SJSA1 (cell line): Measurements from ENCODE around the gene LRP8. TPM values are rescaled to one million over a fixed set of nuclear protein-coding genes. Genes with fewer than 3 reads are reported as not detected.

Experiments used
- DNase-seq, 2 experiments: peaks; one replicate each; pipeline ENCODE4 v3.0.0-alpha.2; 2015 to 2020; ENCODE audit warnings: low spot score in 2 of 2, low read depth in 1 of 2
- H3K27ac ChIP-seq: fragments of 250-450 bp; sonication (Bioruptor Pico); 2 replicates; pipeline ENCODE4 v1.5.1; 2020; ENCODE audit warnings: mild to moderate bottlenecking, moderate library complexity
- H3K27me3 ChIP-seq: fragments of 250-450 bp; sonication (Bioruptor Pico); replicated peaks from 2 replicates; pipeline ENCODE4 v1.5.1; 2020; ENCODE audit warnings: mild to moderate bottlenecking, moderate library complexity
- H3K36me3 ChIP-seq: fragments of 250-450 bp; sonication (Bioruptor Pico); 2 replicates; pipeline ENCODE4 v1.5.1; 2020; ENCODE audit warnings: mild to moderate bottlenecking
- H3K4me1 ChIP-seq: fragments of 250-450 bp; sonication (Bioruptor Pico); replicated peaks from 2 replicates; pipeline ENCODE4 v1.6.1; 2021; ENCODE audit warnings: mild to moderate bottlenecking
- H3K4me3 ChIP-seq: fragments of 250-450 bp; sonication (Bioruptor Pico); 2 replicates; pipeline ENCODE4 v1.5.1; 2020; ENCODE audit warnings: mild to moderate bottlenecking
- H3K9me3 ChIP-seq: fragments of 250-450 bp; sonication (Bioruptor Pico); replicated peaks from 2 replicates; pipeline ENCODE4 v1.5.1; 2020; ENCODE audit warnings: mild to moderate bottlenecking
- total RNA-seq: library from RNA; depleted of rRNA; stranded (reverse); fragments of >200 nt; shearing (Covaris generic); gene quantifications from 2 replicates; pipeline ENCODE4 v1.2.3, GENCODE V29; 2014

LRP8 gene
- total RNA-seq, 1 experiment from 2014 or later = 15.6 TPM

DNA sequence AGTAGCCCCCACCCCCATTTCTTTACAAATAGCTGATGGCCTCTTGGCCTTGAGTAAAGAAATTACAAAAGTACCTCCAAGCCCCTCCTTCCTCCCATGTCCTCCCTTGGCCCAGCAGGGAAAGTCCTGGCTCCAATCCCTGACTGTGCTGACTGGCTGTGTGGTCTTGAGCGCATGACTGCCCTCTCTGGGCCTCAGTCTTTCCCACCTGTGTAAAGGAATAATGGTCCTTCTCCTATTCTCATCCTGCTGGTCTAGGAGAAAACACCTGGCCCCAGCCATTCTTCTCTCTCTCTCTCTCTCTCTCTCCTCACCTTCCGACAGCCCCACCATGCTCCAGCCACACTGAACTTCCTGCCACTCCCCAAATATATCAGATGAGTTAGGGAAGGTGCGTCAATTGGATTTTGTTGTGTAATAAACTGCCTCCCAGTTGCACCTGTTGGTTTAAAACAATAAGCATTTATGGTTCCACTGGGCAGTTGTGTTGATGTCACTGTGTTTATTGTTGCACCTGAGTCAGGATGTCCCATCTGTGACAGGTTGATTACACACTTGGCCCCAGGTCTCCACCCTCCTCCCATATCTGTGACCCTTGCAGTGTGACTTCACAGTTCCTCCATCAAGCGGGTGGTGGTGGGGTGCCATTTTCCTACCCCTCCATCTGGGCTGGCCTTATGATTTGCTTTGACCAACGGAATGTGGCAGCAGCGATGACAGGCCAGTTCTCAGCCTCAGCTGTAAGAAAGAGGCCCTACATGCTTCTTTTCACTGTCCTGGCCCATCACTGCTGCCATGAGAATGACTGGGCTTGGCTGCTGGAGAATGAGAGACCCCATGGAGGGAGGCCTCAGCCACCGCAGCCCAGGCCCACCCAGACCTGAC lies 22.3 kb upstream of the LRP8 start:
- peak in 1 of 2 experiments; percentile 9 for DNase-seq
- no peak overlapping the region for H3K27ac ChIP-seq
- H3K4me3 ChIP-seq = no peak overlapping the region
- H3K27me3 ChIP-seq = no peaks in the 10 kb centered on the region
- H3K9me3 ChIP-seq = no peaks in the 10 kb centered on the region
- H3K4me1 ChIP-seq = no peaks in the 10 kb centered on the region
- H3K36me3 ChIP-seq = no peaks in the 10 kb centered on the region

DNA sequence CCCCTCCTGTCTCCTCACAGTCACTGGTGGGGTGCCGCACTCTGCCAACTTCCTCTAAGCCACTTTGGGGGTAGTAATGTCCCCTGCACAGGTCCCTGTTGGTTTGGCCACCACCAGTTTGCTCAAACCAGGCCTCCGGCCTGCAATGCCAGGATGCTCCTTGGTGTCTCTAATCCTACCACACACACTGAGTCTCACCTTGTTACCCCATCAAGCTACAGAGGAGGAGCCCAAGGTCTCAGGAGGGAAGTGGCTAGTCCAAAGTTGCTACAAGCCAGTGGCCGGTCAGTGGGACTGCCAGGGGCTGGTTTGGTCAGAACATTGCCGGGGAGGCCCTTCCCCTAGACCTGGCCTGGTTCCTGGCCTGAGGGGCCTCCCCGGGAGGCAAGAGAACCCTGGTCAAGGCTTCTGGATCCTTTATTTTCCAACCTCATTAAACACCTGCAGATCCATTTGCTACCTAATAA lies 21.5 kb upstream of the LRP8 start:
- H3K36me3 ChIP-seq = no peaks in the 10 kb centered on the region
- DNase-seq = peak in 1 of 2 experiments; percentile 34
- no peak overlapping the region for H3K27ac ChIP-seq
- H3K9me3 ChIP-seq = no peaks in the 10 kb centered on the region
- H3K4me1 ChIP-seq = no peaks in the 10 kb centered on the region
- H3K27me3 ChIP-seq = no peaks in the 10 kb centered on the region
- H3K4me3 ChIP-seq = no peak overlapping the region

- no peaks in the 10 kb centered on the region for H3K9me3 ChIP-seq
- no peaks in the 10 kb centered on the region for H3K27me3 ChIP-seq
- no peaks in the 10 kb centered on the region; the same call in 1 of the 2 replicates for H3K4me1 ChIP-seq
- H3K4me3 ChIP-seq = no peak overlapping the region
- H3K36me3 ChIP-seq = no peaks in the 10 kb centered on the region
- peak in 1 of 2 experiments; percentile 38 for DNase-seq
- H3K27ac ChIP-seq = no peak overlapping the region
These were observed 20.9 kb upstream of the LRP8 start for GRCh38 chr1:53348486-53349368.

- no peaks in the 10 kb centered on the region for H3K36me3 ChIP-seq
- H3K4me1 ChIP-seq = no peaks in the 10 kb centered on the region; the same call in 1 of the 2 replicates
- H3K4me3 ChIP-seq = no peak overlapping the region
- no peak overlapping the region for H3K27ac ChIP-seq
- no peaks in the 10 kb centered on the region for H3K27me3 ChIP-seq
- no peaks in the 10 kb centered on the region for H3K9me3 ChIP-seq
- peak in 1 of 2 experiments; percentile 18 for DNase-seq
These were observed 18.9 kb upstream of the LRP8 start for GRCh38 chr1:53346814-53347176.

- Histone ChIP-seq H3K4me3 (no peak overlapping the region), H3K36me3 (no peaks in the 10 kb centered on the region), H3K9me3 (no peaks in the 10 kb centered on the region), H3K27me3 (no peaks in the 10 kb centered on the region), H3K27ac (no peak overlapping the region), H3K4me1 (no peaks in the 10 kb centered on the region; the same call in 1 of the 2 replicates)
- DNase-seq = peak in 1 of 2 experiments; percentile 18
These were observed 18.3 kb upstream of the LRP8 start for GRCh38 chr1:53345996-53346813.

DNA sequence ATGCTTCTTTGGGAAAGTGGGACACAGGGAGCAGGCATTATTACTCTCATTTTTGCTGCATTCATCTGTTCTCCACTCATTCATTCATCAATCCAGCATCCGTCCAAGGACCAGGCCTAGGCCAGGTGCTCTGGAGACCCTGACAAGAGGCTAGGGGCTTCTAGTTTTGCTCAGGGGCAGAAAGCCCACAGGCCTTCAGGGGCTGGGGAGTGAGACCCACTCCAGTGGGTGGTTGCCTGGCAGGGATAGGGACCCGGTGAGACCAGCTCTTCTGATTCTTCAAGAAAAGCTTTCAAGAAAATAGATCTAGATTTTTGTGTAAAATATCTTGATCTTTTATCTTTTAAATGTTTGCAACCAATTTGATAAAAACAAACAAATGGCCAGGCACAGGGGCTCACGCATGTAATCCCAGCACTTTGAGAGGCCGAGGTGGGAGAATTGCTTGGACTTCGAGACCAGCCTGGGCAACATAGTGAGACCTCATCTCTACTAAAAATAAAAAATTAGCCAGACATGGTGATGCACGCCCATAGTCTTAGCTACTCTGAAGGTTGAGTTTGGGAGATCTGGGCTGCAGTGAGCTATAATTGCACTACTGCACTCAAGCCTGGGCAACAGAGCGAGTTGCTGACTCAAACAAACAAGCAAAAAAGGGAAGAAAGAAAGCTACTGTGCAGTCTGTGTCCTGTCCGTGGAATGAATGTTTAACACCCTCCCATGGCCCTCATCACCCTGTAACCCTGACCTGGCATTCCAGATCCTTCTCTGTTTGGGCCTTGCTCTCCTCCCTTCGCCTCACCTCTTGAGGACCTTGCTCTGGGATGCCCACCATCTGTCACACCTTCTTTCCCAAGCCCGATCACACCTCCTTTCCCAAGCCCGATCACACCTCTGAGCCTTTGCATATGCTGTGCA lies 17.3 kb upstream of the LRP8 start:
- no peaks in the 10 kb centered on the region for H3K36me3 ChIP-seq

GRCh38 chr1:53343831-53344668 lies 16.2 kb upstream of the LRP8 start:
- Histone ChIP-seq H3K27ac (no peak overlapping the region), H3K36me3 (no peaks in the 10 kb centered on the region), H3K9me3 (no peaks in the 10 kb centered on the region), H3K4me1 (no peaks in the 10 kb centered on the region; the same call in 1 of the 2 replicates), H3K4me3 (no peak overlapping the region), H3K27me3 (no peaks in the 10 kb centered on the region)
- peak in 1 of 2 experiments; percentile 39 for DNase-seq

More for the DNA sequence above, 17.3 kb upstream of the LRP8 start:
- peak in 1 of 2 experiments; percentile 22 for DNase-seq
- Histone ChIP-seq H3K9me3 (no peaks in the 10 kb centered on the region), H3K27ac (no peak overlapping the region), H3K4me1 (no peaks in the 10 kb centered on the region; the same call in 1 of the 2 replicates), H3K27me3 (no peaks in the 10 kb centered on the region), H3K4me3 (no peak overlapping the region)

- H3K9me3 ChIP-seq = no peaks in the 10 kb centered on the region
- no peaks in the 10 kb centered on the region; the same call in 1 of the 2 replicates for H3K4me1 ChIP-seq
- DNase-seq = peak in 1 of 2 experiments; percentile 37
- no peaks in the 10 kb centered on the region for H3K36me3 ChIP-seq
- H3K27me3 ChIP-seq = peaks cover 4% of the 10 kb centered on the region; the same call in 1 of the 2 replicates
- H3K27ac ChIP-seq = no peak overlapping the region
- no peak overlapping the region for H3K4me3 ChIP-seq
These were observed 15.0 kb upstream of the LRP8 start for GRCh38 chr1:53342735-53343470.

DNA sequence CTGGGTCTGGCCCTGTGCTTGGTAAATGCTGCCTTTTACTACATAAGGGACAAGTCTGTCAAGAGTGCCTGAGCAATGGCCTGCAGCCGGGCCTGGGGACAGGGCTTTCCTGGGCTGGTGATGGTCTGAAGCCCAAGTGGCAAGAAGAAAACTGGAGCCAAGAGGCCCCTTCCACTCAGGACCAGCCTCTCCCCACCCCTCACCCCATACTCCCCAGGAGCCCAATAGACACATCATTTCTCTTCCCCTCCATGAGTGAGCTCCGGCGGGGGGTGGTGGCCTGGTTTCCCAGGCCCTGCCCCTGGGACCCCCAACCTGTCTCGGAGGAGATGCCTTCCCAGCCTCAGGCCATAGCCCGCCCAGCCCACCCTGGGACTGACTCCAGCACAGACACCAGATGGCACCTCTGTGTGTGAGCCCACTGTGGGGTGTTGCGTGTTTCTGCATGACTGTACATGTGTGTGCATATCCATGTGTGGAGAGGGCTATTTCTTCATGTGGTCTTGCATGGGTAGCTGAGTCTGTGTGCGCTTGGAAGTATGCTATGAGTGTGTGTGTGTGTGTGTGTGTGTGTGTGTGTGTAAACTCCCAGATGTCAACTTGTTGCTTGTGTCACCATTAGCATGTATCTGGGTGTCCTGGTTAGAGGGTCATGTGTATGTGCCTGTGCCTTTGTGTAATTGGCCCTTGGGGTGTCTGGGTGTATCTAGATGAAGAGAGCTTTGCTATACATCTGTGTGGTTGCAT lies 14.3 kb upstream of the LRP8 start:
- Histone ChIP-seq H3K27ac (no peak overlapping the region), H3K36me3 (no peaks in the 10 kb centered on the region), H3K27me3 (peaks cover 4% of the 10 kb centered on the region; the same call in 1 of the 2 replicates), H3K9me3 (no peaks in the 10 kb centered on the region), H3K4me1 (no peaks in the 10 kb centered on the region; the same call in 1 of the 2 replicates), H3K4me3 (no peak overlapping the region)
- peak in 1 of 2 experiments; percentile 31 for DNase-seq

DNA sequence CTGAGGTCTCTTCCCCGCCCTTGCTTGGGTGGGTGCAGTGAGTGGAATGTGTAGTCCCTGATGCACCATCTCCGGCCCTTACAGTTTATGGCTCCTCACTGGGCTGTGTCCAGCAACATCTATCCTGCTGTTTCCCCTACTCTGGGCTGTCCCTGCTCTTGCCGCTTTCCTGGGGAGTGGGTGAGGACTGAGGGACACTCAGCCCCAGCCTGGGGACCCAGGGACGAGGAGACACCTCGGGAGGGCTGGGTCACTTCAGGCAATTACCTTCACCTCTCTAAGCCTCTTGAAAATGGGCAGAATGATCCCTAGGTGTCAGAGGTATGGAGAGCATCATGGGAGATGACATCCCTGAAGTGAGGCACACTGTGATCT lies 13.6 kb upstream of the LRP8 start:
- no peaks in the 10 kb centered on the region for H3K36me3 ChIP-seq

More for the DNA sequence above, 13.6 kb upstream of the LRP8 start:
- Histone ChIP-seq H3K27ac (no peak overlapping the region), H3K9me3 (no peaks in the 10 kb centered on the region), H3K4me1 (no peaks in the 10 kb centered on the region; the same call in 1 of the 2 replicates), H3K27me3 (peaks cover 4% of the 10 kb centered on the region; the same call in 1 of the 2 replicates), H3K4me3 (no peak overlapping the region)
- DNase-seq = peak in 1 of 2 experiments; percentile 35
